BLaER1 (cell line): ENCODE measurements around the gene TMEM165.

Experiments used
- H3K27ac ChIP-seq: shearing (Covaris generic); formaldehyde crosslinking; 2 replicates; pipeline ENCODE4 v1.8.1; 2022
- H3K27me3 ChIP-seq: shearing (Covaris generic); formaldehyde crosslinking; 2 replicates; pipeline ENCODE4 v1.8.1; 2022
- H3K36me3 ChIP-seq: shearing (Covaris generic); formaldehyde crosslinking; 2 replicates; pipeline ENCODE4 v1.8.1; 2022
- H3K4me1 ChIP-seq: shearing (Covaris generic); formaldehyde crosslinking; 2 replicates; pipeline ENCODE4 v1.8.1; 2022
- H3K4me2 ChIP-seq: shearing (Covaris generic); formaldehyde crosslinking; 2 replicates; pipeline ENCODE4 v1.8.1; 2022
- H3K4me3 ChIP-seq: shearing (Covaris generic); formaldehyde crosslinking; 2 replicates; pipeline ENCODE4 v1.8.1; 2022
- H3K9ac ChIP-seq: shearing (Covaris generic); formaldehyde crosslinking; 2 replicates; pipeline ENCODE4 v1.8.1; 2022
- H3K9me3 ChIP-seq: shearing (Covaris generic); formaldehyde crosslinking; 2 replicates; pipeline ENCODE4 v1.8.1; 2022
- H4K20me1 ChIP-seq: shearing (Covaris generic); formaldehyde crosslinking; 2 replicates; pipeline ENCODE4 v1.8.1; 2022
- Cebpa-rat ChIP-seq: shearing (Covaris generic); IDR thresholded peaks from 2 replicates; pipeline ENCODE4 v1.8.1; 2022

Gene TMEM165

GRCh38 chr4:55445921-55446577 is 50.3 kb downstream of the TMEM165 start:
- no peaks in the 10 kb centered on the region for H3K4me1 ChIP-seq
- H3K4me2 ChIP-seq: no peak overlapping the region
- H3K27me3 ChIP-seq: no peaks in the 10 kb centered on the region
- no peaks in the 10 kb centered on the region for H4K20me1 ChIP-seq
- TF ChIP-seq Cebpa-rat: no peak
- H3K4me3 ChIP-seq: no peak overlapping the region
- H3K36me3 ChIP-seq: peaks cover 74% of the 10 kb centered on the region
- H3K9me3 ChIP-seq: no peaks in the 10 kb centered on the region
- H3K9ac ChIP-seq: no peak overlapping the region
- no peak overlapping the region for H3K27ac ChIP-seq

- no peaks in the 10 kb centered on the region for H3K4me1 ChIP-seq
- H4K20me1 ChIP-seq: no peaks in the 10 kb centered on the region
- H3K36me3 ChIP-seq: peaks cover 74% of the 10 kb centered on the region
- no peaks in the 10 kb centered on the region for H3K27me3 ChIP-seq
- H3K4me3 ChIP-seq: no peak overlapping the region
- H3K4me2 ChIP-seq: no peak overlapping the region
- no peaks in the 10 kb centered on the region for H3K9me3 ChIP-seq
- no peak overlapping the region for H3K27ac ChIP-seq
- H3K9ac ChIP-seq: no peak overlapping the region
- no peak for TF ChIP-seq Cebpa-rat
These were observed 50.8 kb downstream of the TMEM165 start for GRCh38 chr4:55446578-55446922.

- peaks cover 76% of the 10 kb centered on the region for H3K36me3 ChIP-seq
- no peaks in the 10 kb centered on the region for H4K20me1 ChIP-seq
- no peaks in the 10 kb centered on the region for H3K27me3 ChIP-seq
- H3K4me1 ChIP-seq: no peaks in the 10 kb centered on the region
- no peak overlapping the region for H3K4me3 ChIP-seq
- H3K4me2 ChIP-seq: no peak overlapping the region
- H3K27ac ChIP-seq: no peak overlapping the region
- H3K9me3 ChIP-seq: no peaks in the 10 kb centered on the region
- no peak overlapping the region for H3K9ac ChIP-seq
- no peak for TF ChIP-seq Cebpa-rat
These were observed 51.5 kb downstream of the TMEM165 start for GRCh38 chr4:55447108-55447708.

GRCh38 chr4:55447831-55448230 is 52.1 kb downstream of the TMEM165 start:
- Histone ChIP-seq H3K4me1 (no peaks in the 10 kb centered on the region), H3K9ac (no peak overlapping the region), H3K27ac (no peak overlapping the region), H3K9me3 (no peaks in the 10 kb centered on the region), H3K36me3 (peaks cover 73% of the 10 kb centered on the region), H3K4me3 (no peak overlapping the region), H3K4me2 (no peak overlapping the region), H3K27me3 (no peaks in the 10 kb centered on the region), H4K20me1 (no peaks in the 10 kb centered on the region)
- TF ChIP-seq Cebpa-rat: no peak

GRCh38 chr4:55450566-55450965 is 54.8 kb downstream of the TMEM165 start:
- peaks cover 64% of the 10 kb centered on the region for H3K36me3 ChIP-seq
- H4K20me1 ChIP-seq: no peaks in the 10 kb centered on the region
- no peak overlapping the region for H3K9ac ChIP-seq
- H3K27ac ChIP-seq: no peak overlapping the region
- H3K27me3 ChIP-seq: no peaks in the 10 kb centered on the region
- no peak overlapping the region for H3K4me3 ChIP-seq
- no peak overlapping the region for H3K4me2 ChIP-seq
- TF ChIP-seq Cebpa-rat: no peak
- no peaks in the 10 kb centered on the region for H3K4me1 ChIP-seq
- no peaks in the 10 kb centered on the region for H3K9me3 ChIP-seq

- H3K4me2 ChIP-seq: no peak overlapping the region
- no peak overlapping the region for H3K4me3 ChIP-seq
- no peak overlapping the region for H3K9ac ChIP-seq
- H4K20me1 ChIP-seq: no peaks in the 10 kb centered on the region
- no peaks in the 10 kb centered on the region for H3K9me3 ChIP-seq
- no peaks in the 10 kb centered on the region for H3K4me1 ChIP-seq
- peaks cover 48% of the 10 kb centered on the region for H3K36me3 ChIP-seq
- H3K27me3 ChIP-seq: no peaks in the 10 kb centered on the region
- no peak for TF ChIP-seq Cebpa-rat
- H3K27ac ChIP-seq: no peak overlapping the region
These were observed 62.4 kb downstream of the TMEM165 start for GRCh38 chr4:55458164-55458563.

GRCh38 chr4:55458611-55459010 is 62.9 kb downstream of the TMEM165 start:
- Histone ChIP-seq H3K4me3 (no peak overlapping the region), H3K27me3 (no peaks in the 10 kb centered on the region), H3K27ac (no peak overlapping the region), H3K9ac (no peak overlapping the region), H3K4me2 (no peak overlapping the region), H3K36me3 (peaks cover 48% of the 10 kb centered on the region), H3K9me3 (no peaks in the 10 kb centered on the region), H4K20me1 (no peaks in the 10 kb centered on the region), H3K4me1 (no peaks in the 10 kb centered on the region)
- TF ChIP-seq Cebpa-rat: no peak

- no peak overlapping the region for H3K4me3 ChIP-seq
- H4K20me1 ChIP-seq: no peaks in the 10 kb centered on the region
- H3K4me1 ChIP-seq: no peaks in the 10 kb centered on the region
- no peak overlapping the region for H3K9ac ChIP-seq
- H3K9me3 ChIP-seq: peaks cover 11% of the 10 kb centered on the region
- no peak overlapping the region for H3K27ac ChIP-seq
- no peaks in the 10 kb centered on the region for H3K27me3 ChIP-seq
- H3K4me2 ChIP-seq: no peak overlapping the region
- TF ChIP-seq Cebpa-rat: no peak
- H3K36me3 ChIP-seq: peaks cover 52% of the 10 kb centered on the region
These were observed 70.2 kb downstream of the TMEM165 start for GRCh38 chr4:55466001-55466400.

GRCh38 chr4:55468724-55469123 is 73.0 kb downstream of the TMEM165 start:
- H3K9ac ChIP-seq: no peak overlapping the region
- H3K4me2 ChIP-seq: no peak overlapping the region
- H3K9me3 ChIP-seq: peaks cover 13% of the 10 kb centered on the region
- H3K4me1 ChIP-seq: no peaks in the 10 kb centered on the region
- H3K27ac ChIP-seq: no peak overlapping the region
- TF ChIP-seq Cebpa-rat: no peak
- H3K36me3 ChIP-seq: peaks cover 55% of the 10 kb centered on the region
- no peaks in the 10 kb centered on the region for H4K20me1 ChIP-seq
- H3K4me3 ChIP-seq: no peak overlapping the region
- no peaks in the 10 kb centered on the region for H3K27me3 ChIP-seq

- no peak for TF ChIP-seq Cebpa-rat
These were observed 74.2 kb downstream of the TMEM165 start for GRCh38 chr4:55469979-55470378.

More at GRCh38 chr4:55469979-55470378, 74.2 kb downstream of the TMEM165 start:
- Histone ChIP-seq H3K9ac (no peak overlapping the region), H3K4me1 (no peaks in the 10 kb centered on the region), H3K9me3 (peaks cover 26% of the 10 kb centered on the region), H3K4me3 (no peak overlapping the region), H3K27ac (no peak overlapping the region), H4K20me1 (no peaks in the 10 kb centered on the region), H3K4me2 (no peak overlapping the region), H3K36me3 (peaks cover 61% of the 10 kb centered on the region), H3K27me3 (no peaks in the 10 kb centered on the region)
